AG09319 (cell line): ENCODE measurements around the gene CLDN6.
A peak's percentile ranks its signal among the peaks of the same experiment; 100 is the strongest.

Source experiments
- DNase-seq: peaks from one replicate; pipeline ENCODE4 v3.0.0-alpha.2; 2010; ENCODE audit warnings: low read depth; ENCODE audit errors: extremely low read depth
- TF ChIP-seq, protein P1 (sequence below): IDR thresholded peaks from 2 replicates; pipeline ENCODE4 v1.5.1; 2011; ENCODE audit warnings: low read depth, mild to moderate bottlenecking, inconsistent platforms, low read length, moderate library complexity

CLDN6 gene, protein sequence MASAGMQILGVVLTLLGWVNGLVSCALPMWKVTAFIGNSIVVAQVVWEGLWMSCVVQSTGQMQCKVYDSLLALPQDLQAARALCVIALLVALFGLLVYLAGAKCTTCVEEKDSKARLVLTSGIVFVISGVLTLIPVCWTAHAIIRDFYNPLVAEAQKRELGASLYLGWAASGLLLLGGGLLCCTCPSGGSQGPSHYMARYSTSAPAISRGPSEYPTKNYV

DNA sequence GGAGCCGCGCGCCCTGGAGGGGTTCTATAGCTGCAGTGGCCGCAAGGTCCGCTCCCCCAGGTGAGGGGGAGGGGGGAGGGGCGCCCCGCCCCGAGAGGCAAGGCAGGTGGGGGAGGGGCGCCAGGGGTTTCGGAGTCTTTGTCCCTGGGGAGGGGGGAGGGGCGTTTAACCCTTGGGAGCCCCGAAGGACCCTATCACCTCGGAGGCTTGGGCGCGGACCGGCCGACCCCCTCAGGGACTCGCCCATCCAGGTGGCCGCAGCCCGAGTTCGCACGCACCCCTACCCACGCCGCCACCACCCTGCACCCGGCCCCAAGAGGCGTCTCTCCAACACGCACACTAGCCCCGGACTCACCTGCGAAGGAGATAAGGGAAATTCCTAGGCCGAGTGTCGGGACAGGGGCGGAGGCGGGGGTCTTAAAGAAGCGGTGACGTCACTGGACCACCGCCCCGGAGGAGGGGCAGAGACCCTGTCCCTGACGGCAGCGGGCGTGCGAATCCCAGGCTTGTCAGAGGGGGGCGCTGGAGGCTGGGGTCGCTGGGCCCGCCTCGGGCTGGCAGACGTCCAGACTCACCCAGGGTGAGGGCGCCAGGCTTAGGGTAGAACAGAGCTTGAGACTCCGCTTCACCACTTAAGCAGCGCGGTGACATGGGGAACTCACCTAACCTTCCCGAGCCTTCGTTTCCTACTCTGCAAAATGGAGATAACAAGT lies at the start of gene CLDN6:
Gene CLDN6 (minus strand): TSS at position 390 of the 713 bp plus-strand sequence. CDS start 2,162 bp downstream, outside the sequence.
- TF ChIP-seq, protein P1, sequence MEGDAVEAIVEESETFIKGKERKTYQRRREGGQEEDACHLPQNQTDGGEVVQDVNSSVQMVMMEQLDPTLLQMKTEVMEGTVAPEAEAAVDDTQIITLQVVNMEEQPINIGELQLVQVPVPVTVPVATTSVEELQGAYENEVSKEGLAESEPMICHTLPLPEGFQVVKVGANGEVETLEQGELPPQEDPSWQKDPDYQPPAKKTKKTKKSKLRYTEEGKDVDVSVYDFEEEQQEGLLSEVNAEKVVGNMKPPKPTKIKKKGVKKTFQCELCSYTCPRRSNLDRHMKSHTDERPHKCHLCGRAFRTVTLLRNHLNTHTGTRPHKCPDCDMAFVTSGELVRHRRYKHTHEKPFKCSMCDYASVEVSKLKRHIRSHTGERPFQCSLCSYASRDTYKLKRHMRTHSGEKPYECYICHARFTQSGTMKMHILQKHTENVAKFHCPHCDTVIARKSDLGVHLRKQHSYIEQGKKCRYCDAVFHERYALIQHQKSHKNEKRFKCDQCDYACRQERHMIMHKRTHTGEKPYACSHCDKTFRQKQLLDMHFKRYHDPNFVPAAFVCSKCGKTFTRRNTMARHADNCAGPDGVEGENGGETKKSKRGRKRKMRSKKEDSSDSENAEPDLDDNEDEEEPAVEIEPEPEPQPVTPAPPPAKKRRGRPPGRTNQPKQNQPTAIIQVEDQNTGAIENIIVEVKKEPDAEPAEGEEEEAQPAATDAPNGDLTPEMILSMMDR = peak; percentile 10
- no peak for DNase-seq

DNA sequence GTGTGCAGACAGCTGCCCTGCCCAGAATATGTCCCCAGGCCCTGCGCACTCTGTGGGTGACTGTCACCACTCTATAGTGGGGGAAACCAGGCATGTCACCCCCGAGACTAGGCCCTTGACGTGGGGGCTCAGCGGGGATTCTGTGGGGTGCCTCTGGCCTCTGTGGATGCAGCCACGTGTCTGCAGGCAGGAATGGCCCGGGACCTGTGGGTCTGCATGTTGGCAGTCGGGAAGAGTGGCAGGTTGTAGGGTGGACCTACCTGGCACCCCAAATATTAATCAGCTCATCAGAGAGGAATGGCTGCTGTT lies 48.4 kb upstream of the CLDN6 start:
- TF ChIP-seq, protein P1 = no peak
- no peak for DNase-seq

DNA sequence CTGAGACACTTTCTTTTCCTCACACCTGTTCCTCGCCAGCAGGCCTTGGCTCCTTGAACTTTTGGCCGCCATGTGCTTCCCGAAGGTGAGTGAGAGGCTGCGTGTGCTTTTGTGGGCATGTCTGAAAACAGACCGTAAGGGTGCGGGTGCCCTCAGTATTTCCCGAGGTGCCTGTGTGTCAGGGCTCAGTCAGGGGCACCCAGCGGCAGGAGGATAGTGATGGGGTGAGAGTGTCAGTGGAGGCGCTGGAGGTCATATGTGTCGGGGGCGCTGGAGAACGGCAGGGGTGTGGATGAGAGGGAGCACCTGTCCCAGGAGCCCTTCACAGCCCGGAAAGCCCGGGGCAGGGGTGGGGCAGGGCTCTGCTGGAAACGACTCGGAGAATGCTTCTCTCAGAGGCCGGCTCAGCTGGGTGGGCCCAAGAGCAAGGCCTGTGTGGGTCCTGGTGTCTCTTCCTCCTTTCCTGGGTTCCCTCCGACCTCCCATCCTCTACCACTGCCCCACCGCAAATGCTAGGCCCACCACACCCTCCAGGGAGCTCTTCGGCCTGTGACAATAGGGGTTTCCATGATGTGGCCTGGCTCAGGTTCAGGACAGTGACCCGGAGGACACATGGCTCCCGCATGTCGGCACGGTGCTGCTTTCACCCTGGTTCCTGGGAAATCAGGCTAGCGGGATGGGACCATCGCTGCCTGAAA lies 47.9 kb upstream of the CLDN6 start:
- DNase-seq = no peak
- TF ChIP-seq, protein P1 = no peak

DNA sequence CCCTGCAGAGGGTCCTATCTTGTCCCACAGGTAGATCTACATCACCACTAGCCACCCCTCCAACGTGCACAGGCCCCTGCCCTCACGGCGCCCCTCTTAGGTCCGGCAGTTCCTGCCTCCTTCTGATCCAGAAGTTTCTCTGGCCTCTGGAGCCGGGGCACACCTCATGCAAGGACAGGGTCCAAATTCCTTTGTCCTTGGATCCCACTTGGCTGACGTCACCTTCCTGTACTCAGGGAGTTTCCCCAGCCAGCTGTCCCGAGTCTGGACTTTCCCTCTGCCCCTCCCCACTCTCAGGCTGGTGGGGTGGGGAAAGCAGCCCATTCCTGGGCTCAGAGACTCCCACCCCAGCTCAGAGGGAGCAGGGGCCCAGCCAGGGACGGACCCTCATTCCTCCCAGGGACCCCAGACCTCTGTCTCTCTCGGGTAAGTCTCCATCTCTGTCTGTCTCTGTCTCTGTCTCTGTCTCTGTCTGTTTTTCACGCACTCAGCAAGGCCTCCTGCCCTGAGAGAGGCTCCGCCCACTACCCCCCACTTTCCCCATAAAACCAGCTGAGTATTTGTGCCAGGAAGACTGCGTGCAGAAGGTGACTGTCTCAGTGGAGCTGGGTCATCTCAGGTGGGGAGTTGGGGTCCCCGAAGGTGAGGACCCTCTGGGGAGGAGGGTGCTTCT lies 47.2 kb upstream of the CLDN6 start, which contains the start of gene IL32:
Gene IL32 (plus strand): TSS at position 572 of the 673 bp plus-strand sequence. CDS start 172 bp downstream, outside the sequence.
- peak; percentile 34 for DNase-seq
- TF ChIP-seq, protein P1 = no peak

DNA sequence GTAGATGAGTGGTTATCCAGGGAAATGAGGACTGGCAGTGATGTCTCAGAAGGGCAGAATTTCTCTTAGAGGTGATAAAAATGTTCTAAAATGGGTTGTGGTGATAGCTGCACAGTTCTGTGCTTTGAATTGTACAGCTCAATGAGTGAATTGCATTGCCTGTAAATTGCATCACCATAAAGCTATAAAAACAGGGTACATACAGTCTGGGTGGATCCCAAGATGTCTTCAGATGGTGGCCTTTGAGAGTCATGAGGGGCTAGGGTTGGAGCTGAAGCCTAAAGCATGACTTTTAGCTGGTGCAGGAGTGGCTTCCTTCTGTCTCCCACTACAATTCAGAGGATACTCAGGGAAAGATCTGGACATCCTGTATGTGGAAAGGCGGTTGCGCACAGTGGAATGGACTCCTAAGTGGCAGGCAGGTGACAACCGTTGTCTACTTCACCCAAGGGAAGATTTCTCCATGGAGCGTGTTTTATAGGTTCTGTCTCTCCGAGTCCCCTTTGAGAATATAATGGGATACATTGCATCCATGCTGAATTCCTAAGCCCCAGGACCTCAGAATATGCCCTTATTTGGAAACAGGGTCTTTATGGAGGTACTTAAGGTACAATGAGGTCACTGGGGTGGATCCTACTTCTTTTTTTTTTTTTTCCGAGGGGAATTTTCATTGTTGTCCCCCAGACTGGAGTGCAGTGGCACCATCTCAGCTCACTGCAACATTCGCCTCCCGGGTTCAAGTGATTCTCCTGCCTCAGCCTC lies 45.8 kb upstream of the CLDN6 start:
- no peak for DNase-seq
- TF ChIP-seq, protein P1 = no peak

DNA sequence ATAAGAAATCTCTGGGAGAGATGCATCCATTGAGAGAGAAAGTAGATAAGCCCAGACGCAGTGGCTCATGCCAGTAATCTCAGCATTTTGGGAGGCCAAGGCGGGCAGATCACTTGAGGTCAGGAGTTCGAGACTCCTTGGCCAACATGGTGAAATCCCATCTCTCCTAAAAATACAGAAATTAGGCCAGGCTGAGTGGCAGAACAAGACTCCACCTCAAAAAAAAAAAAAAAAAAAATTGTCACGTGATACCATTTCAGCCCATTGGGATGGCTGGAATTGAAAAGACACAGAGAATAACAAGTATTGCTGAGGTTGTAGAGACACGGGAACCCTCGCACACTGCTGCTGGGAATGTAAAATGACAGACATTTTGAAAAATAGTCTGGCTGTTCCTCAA lies 44.6 kb upstream of the CLDN6 start:
- DNase-seq = no peak
- TF ChIP-seq, protein P1 = no peak
